DMS114 treated with DMSO at 0.1 percent for 48 hours (cell line): ENCODE measurements around the gene GUCY2D.
"Not testable (repeated sequence)": the region's sequence is repeated elsewhere in the genome, so short reads cannot be mapped to it uniquely, and the experiment has no call there.

ENCODE experiments used
- DNase-seq: peaks from one replicate; lab custom pipeline; 2025; ENCODE audit not compliant: unreplicated experiment; lab: John Stamatoyannopoulos, UW

GUCY2D gene

DNA sequence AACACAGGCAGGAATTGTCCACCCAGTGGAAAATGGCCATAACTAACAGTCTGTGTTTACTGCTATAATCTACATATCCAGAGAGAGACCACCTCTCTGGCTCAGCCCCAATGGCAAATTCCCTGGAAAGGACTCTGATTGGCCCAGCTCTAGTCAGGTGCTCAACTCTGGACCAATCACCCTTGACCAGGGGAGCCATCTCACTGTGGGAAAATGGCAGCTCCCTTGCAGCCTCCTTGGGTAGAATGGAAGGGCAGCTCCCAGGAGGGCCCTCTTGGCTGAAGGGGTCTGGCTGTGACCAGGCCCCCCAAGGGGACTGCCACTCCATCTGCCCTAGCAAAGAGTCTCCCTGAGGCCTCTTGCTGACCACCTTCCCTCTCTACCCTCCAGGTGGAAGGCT, 39.6 kb downstream of the GUCY2D start:
- no peak for DNase-seq

DNA sequence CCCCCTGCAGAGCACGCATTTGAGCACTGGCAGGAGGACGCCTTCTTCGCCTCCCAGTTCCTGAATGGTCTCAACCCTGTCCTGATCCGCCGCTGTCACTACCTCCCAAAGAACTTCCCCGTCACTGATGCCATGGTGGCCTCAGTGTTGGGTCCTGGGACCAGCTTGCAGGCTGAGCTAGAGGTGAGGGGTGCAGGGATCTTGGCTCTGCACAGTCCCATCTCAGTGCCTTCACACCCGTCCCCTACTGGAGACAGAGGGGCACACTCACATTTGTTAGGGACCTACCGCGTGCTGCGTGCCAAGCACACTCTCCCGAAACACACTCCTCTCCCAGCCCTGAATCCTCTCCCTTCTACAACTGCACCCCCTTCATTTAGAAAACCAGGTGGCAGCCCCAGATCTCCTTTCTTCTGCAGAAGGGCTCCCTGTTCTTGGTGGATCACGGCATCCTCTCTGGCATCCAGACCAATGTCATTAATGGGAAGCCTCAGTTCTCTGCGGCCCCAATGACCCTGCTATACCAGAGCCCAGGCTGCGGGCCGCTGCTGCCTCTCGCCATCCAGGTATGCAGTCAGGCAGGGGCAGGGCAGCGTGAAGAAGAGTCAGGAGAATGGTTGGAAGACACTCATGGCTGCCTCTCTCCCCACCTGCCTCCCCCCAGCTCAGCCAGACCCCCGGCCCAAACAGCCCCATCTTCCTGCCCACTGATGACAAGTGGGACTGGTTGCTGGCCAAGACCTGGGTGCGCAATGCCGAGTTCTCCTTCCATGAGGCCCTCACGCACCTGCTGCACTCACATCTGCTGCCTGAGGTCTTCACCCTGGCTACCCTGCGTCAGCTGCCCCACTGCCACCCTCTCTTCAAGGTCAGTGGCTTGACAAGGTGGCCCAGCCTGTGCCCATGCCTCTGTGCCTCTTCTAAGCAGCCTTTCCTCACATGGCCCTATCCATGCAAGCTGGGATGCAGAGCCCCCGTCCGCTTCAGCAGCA, 42.7 kb downstream of the GUCY2D start:
- no peak for DNase-seq

DNA sequence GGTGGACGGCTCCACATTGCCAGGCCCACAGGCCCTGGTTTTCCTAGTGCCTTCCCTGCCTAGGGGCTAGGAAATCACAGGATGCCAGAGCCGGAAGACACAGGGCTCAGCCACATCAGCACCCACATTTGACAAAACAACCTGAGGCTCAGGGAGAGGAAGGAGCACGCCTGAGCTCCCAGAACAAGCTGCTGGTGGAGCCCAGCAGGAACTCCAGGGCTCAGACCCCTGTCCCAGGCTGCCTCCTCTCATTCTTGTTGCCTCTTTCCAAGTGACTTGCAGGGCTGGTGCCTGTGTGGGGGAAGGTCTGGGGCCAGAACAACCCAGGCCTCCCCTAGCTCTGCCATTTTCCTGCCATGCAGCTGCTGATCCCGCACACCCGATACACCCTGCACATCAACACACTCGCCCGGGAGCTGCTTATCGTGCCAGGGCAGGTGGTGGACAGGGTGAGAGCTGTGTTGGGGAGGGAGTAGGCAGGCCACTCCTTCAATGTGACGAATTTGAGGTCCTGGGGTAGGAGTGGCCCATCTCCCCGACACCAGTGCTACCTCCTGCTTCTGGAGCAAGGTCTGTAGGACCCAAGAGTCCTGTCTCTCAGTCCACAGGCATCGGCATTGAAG, 44.0 kb downstream of the GUCY2D start:
- no peak for DNase-seq

DNA sequence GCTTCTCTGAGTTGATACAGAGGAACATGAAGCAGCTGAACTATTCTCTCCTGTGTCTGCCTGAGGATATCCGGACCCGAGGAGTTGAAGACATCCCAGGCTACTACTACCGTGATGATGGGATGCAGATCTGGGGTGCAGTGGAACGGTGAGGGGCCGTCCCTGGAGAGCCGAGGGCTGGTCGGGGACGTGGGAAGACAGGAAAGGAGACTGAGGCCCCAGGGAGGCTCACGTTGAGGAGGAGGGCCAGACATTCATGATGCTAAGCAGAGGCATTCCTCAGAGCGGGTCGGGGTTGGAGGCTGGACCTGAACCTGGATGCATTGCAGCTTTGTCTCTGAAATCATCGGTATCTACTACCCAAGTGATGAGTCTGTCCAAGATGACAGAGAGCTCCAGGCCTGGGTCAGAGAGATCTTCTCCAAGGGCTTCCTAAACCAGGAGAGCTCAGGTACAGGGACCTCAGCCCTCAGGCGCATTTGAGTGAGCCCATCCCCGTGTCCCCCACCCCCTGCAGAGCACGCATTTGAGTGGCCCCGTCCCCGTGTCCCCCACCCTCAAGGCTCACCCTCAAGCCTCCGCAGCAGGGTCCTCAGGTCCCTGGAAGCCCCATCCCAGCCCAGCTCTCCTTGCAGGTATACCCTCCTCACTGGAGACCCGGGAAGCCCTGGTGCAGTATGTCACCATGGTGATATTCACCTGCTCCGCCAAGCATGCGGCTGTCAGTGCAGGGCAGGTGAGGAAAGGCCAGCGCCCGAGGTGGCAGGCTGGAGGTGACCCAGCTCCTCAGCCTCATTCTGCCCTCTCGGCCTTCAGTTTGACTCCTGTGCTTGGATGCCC, 44.7 kb downstream of the GUCY2D start:
- DNase-seq = no peak

DNA sequence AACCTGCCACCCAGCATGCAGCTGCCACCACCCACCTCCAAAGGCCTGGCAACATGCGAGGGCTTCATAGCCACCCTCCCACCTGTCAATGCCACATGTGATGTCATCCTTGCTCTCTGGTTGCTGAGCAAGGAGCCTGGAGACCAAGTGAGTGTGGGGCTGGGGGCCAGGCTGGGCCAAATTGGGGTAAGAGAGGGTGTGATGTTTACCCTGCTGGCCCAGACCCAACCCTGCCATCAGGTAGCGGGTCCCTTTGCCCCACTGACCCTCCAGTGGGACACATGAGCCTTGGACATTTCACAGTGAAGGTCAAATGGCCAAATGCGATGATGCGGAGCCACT, 45.3 kb downstream of the GUCY2D start:
- no peak for DNase-seq

DNA sequence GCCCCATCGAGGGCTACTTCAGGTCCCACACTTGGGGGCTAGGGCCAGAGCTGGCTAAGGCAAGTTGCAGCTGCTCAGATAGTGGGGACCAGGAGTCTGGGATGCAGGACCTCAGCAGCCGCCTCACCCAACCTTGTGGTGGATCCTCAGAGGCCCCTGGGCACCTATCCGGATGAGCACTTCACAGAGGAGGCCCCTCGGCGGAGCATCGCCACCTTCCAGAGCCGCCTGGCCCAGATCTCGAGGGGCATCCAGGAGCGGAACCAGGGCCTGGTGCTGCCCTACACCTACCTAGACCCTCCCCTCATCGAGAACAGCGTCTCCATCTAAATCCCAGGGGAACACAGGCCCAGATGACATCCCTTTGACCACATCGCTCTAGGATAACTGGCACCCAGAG, 45.8 kb downstream of the GUCY2D start:
- DNase-seq = no peak

DNA sequence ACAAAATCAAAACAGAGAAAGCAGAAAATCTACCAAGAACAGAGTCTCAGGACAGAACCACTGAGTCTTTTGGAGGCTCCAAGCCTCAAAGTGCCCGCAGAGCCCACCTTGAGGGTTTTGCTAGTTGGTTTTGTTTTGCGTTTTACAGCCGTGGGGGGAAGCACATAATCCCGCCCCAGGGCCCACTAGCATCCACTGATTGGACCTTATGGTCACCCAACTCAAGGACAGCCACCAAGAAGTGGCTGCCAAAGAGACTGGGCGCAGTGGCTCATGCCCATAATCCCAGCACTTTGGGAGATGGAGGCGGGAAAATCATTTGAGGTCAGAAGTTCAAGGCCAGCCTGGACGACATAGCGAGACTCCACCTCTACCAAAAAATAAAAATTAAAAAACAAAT, 46.3 kb downstream of the GUCY2D start:
- DNase-seq = no peak

DNA sequence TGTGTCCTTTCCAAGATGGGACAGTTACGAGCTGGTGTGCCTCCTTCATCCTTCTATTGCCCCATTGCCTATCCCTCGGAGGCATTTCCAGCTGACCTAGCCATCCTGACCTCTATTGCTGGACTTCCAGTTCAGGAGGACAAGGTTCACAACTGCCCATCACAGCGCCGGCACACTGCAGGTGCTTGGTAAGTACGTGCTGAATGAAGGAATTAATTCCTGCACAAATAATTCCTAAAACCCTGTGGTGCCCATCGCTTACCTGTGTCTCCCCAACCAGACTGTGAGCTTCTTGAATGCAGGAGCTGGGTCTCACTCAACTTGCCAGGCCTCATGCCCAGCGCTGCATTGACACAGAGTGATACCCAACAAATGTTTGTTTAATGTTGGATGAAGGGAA, 49.4 kb downstream of the GUCY2D start:
- no peak for DNase-seq

DNA sequence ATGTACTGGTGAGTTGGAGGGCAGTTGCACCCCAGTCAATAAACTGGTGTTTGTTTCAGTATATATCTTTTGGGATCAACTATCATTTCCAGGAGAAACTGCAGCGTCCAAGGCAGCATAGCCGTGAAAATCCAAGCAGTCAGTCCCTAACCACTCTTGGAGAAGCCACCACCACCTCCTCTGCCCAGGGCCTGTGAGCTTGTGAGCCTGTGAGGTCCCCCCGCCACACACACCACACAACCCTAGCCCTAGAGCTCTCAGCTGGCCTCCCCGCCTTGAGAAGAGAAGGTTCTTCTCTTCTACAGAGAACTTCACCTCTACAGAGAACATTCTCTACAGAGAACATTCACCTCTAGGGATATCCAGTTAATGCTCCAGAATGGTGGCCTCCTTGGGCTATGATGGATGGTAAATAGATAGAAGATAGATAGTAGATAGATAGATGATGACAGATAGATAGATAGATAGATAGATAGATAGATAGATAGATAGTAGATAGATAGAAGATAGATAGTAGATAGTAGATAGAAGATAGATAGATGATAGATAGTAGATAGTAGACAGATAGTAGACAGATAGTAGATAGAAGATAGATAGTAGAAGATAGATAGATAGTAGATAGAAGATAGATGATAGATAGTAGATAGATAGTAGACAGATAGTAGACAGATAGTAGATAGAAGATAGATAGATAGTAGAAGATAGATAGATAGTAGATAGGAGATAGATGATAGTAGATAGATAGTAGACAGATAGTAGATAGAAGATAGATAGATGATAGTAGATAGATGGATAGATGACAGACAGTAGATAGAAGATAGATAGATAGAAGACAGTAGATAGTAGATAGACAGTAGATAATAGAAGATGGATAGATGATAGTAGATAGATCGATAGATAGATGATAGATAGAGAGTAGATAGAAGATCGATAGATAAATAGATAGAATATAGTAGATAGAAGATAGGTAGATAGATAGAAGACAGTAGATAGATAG, 50.1 kb downstream of the GUCY2D start:
- DNase-seq = no peak

DNA sequence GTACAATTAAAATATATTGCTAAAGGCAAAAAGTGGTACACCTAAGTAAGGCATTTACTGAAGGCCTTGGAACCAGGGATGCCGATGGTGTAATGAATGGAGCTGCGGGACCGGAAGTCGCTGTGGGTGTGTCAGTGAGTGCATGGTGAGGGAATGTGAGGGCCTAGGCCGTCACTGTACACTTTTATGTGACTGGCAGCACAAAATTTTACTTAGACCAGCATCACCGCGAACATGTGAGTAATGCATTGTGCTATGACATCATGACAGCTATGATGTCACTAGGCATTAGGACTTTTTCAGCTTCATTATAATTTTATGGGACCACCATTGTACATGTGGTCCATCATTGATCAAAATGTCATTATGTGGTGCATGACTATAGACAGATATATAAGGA, 51.2 kb downstream of the GUCY2D start:
- no peak for DNase-seq

DNA sequence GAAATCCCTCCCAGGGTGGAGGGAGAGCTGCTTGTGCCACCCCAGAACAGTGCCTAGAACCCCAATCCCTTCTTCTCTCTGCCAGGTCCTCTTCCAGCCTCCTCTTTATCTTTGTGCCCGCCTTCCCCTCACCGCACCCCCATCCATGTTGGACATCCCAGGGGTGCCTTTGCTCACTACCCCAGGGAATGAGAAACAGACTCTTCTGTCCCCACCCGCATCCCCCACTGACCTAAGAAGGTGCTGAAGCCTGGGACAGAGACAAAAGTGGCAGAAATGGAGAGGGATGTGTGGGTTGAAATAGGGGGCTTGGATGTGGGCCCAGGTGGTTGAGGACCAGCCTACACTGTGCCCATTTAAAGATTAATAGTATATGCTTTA, 53.4 kb downstream of the GUCY2D start:
- no peak for DNase-seq

DNA sequence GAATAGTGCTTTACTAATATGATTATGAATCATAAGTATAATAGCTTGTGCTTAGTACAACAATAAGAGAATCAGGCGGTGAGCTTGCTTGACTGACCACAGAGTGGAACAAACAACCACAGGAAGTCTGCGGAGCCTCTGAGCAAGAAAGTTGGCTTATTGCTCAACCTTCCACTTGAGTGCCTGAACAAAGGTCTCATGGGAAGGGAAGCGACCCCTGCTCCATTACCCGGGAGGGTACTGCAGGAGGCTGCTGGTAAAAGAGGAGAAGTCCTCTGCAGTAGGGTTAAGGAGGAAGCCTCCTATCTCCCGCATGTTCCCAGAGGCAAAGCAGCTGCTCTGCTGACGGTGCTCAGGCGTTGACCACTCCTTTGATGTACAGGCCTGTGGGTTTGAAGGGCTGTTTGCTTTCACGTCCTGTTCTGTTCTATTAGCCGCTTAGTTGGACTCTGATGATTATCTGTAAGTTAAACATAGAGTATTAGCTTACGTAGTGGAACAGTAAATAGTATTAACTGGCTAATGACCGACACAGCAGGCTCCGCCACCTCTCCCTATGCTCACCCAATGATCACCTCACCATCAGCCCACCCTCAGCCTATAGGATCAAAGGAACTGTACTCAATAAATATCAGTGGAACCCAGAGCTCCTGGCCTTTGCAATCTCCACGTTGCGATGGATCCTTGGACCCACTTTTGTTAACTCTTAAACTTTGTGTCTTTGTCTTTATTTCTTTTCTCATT, 54.0 kb downstream of the GUCY2D start:
- DNase-seq = no peak

DNA sequence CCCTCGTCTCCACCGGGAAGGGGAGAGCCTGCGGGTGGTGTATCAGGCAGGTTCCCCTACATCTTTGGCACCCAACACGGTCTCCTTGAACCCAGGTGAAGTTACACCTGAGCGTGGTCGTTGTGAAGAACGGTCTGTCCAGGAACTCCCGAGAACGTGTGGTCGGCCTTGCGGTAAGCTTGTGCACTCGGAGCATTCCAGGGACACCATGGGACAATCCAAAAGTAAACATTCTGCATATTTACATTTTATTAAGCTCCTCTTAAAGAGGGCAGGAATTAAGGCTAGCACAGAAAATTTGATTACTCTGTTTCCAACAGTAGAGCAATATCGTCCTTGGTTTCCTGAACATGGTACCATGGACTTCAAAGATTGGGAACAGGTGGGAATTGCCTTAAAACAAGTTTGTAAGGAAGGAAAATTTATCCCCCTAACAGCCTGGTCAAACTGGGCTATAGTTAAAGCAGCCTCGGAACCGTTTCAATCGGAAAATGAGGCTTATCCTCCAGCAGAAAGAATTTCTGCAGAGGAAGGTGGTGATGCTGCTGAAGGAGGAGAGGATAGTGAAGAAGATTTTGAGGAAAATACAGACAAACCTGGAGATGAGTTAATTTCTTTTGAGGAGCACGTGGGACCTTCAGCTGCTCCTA, 54.7 kb downstream of the GUCY2D start:
- no peak for DNase-seq

DNA sequence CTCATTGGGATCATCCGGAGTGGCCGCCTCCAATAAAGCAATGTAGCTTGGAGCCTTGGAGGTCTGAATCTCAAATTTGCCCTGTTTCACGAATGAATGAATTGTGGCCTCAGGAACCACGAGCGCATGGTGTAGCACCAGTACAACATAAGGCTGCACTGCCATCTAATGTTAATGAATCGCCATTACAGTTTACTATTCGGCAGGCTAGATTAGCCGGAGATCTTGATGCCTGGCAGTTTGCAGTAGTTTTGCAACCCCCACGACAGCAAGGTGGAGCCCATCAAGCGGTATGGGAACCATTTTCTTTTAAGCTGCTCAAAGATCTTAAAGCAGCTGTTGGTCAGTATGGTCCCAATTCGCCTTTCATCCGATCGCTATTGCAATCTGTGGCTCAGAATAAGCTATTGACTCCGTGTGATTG, 55.3 kb downstream of the GUCY2D start:
- peak; percentile 84 for DNase-seq

DNA sequence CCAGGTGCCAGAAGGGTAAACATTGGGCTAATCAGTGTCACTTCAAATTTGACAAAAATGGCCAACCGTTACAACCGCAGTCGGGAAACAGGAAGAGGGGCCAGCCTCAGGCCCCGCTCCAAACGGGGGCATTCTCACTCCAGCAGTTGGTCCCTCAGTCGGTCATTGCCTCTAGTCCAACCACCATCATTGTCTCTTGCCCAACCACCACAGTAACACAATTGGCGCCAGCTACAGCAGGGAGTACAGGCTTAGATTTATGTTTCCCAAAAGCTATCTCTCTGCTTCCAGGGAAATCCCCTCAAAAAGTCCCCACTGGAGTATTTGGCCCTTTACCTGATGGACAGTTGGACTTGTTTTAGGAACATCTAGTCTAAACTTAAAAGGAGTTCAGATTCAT, 56.7 kb downstream of the GUCY2D start:
- no peak for DNase-seq

DNA sequence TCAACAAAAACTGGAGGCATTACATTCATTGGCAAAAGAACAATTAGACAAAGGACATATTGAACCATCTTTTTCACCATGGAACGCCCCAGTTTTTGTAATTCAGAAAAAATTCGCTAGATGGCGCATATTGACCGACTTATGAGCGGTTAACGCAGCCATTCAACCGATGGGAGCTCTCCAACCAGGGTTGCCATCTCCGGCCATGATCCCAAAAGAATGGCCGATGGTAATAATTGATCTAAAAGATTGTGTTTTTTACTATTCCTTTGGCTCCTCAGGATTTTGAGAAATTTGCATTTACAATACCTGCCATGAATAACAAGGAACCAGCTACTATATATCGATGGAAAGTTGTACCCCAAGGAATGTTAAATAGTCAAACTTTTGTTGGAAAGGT, 57.9 kb downstream of the GUCY2D start:
- peak; percentile 59 for DNase-seq

DNA sequence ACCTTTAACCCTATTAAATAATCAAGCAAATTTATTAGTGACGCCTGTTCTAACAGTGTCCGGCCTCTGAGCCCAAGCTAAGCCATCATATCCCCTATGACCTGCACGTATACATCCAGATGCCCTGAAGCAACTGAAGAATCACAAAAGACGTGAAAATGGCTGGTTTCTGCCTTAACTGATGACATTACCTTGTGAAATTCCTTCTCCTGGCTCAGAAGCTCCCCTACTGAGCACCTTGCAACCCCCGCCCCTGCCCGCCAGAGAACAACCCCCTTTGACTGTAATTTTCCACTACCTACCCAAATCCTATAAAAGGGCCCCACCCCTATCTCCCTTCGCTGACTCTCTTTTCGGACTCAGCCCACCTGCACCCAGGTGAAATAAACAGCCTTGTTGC, 59.4 kb downstream of the GUCY2D start:
- not testable (repeated sequence) for DNase-seq

DNA sequence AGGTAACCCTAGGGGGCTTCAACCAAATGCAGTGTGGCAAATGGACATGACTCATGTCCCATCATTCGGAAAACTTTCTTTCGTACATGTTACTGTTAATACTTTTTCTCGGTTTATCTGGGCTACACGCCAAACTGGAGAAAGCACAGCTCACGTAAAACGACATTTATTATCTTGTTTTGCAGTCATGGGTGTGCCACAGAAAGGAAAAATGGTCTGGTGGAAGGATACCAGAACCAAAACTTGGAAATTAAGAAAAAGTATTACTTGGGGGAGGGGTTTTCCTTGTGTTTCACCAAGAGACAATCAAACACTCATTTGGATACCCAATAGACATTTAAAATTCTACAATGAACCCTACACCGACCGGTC, 60.0 kb downstream of the GUCY2D start:
- no peak for DNase-seq

DNA sequence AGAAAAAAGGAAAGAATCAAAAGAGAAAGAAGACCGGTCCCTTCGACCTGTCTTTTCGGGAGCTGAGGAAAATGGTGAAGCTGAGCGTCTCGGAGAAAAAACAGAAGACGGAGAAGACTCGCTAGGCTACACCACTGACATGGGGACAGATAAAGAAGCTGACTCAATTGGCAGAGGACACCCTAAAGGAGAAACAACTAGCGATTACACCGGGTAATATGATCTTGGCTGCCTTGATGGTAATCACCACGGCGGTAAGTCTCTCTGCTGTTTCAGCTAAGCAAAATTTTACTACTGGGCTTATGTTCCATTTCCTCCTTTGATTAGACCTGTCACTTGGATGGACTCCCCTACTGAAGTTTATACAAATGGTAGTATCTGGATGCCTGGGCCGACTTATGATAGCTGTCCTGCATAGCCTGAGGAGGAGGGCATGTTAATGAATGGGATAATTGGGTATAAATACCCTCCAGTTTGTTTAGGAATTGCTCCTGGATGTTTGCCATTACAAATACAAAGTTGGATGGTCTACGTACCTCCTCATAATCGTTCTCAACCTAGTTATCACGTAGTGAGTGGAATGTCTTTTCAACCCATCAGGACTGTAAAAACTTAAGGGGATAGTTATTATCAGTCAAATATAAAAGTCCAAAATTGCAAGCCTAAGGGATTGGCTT, 60.5 kb downstream of the GUCY2D start:
- no peak for DNase-seq
